Stimulated activated CD8-positive, alpha-beta memory T cell treated with anti-CD3 and anti-CD28 coated beads, Interleukin-15, amount 100 ng/mL, for 4 hours (primary cell): ENCODE results near the gene KIF20A.
A peak's percentile ranks its signal among the peaks of the same experiment; 100 is the strongest.
"Not testable (repeated sequence)": the region's sequence is repeated elsewhere in the genome, so short reads cannot be mapped to it uniquely, and the experiment has no call there.

Experiments
- DNase-seq, 2 donors: peaks; one replicate each; pipeline ENCODE4 v3.0.0-alpha.2; 2020; ENCODE audit warnings: low read depth in 2 of 2

KIF20A gene

GRCh38 chr5:138186002-138186447 lies 7.1 kb downstream of the KIF20A start:
- no peak for DNase-seq

- no peak for DNase-seq
Measured at GRCh38 chr5:138188626-138189025, 9.7 kb downstream of the KIF20A start.

GRCh38 chr5:138192826-138193225 lies 13.9 kb downstream of the KIF20A start:
- no peak for DNase-seq

- not testable (repeated sequence) for DNase-seq
Measured at GRCh38 chr5:138193859-138194258, 14.9 kb downstream of the KIF20A start.

GRCh38 chr5:138210985-138211384 lies 32.1 kb downstream of the KIF20A start:
- no peak for DNase-seq

GRCh38 chr5:138212828-138213160 lies 33.9 kb downstream of the KIF20A start:
- peak in 1 of 2 donors; percentile 5 for DNase-seq

- DNase-seq: peak; percentile 74 to 83
Measured at GRCh38 chr5:138213161-138214029, 34.5 kb downstream of the KIF20A start, which contains the start of gene CDC23. CDC23 (minus strand) TSS chr5:138213323; CDS start chr5:138213312, 11 bp downstream.

- DNase-seq: no peak
Measured at GRCh38 chr5:138216799-138217198, 37.9 kb downstream of the KIF20A start.

GRCh38 chr5:138223532-138223931 lies 44.6 kb downstream of the KIF20A start:
- DNase-seq: no peak

GRCh38 chr5:138224712-138225111 lies 45.8 kb downstream of the KIF20A start:
- no peak for DNase-seq

- DNase-seq: no peak
Measured at GRCh38 chr5:138226910-138227309, 48.0 kb downstream of the KIF20A start.

GRCh38 chr5:138229387-138229786 lies 50.5 kb downstream of the KIF20A start:
- no peak for DNase-seq

GRCh38 chr5:138230261-138230660 lies 51.3 kb downstream of the KIF20A start:
- DNase-seq: no peak

GRCh38 chr5:138230981-138231589 lies 52.2 kb downstream of the KIF20A start:
- no peak for DNase-seq

- DNase-seq: no peak
Measured at GRCh38 chr5:138233280-138233679, 54.4 kb downstream of the KIF20A start.

GRCh38 chr5:138234651-138235050 lies 55.7 kb downstream of the KIF20A start:
- no peak for DNase-seq
